HL-60 (cell line): ENCODE measurements around the gene LILRB4.

Experiments used
- POLR2AphosphoS5 ChIP-seq: IDR thresholded peaks from 2 replicates; pipeline ENCODE4 v1.6.1; 2012; ENCODE audit warnings: low read depth
- SPI1 ChIP-seq: IDR thresholded peaks from 2 replicates; pipeline ENCODE4 v1.6.1; 2012; ENCODE audit warnings: low read depth, mild to moderate bottlenecking, borderline replicate concordance
- TF ChIP-seq, protein P1 (sequence below): IDR thresholded peaks from one replicate; pipeline ENCODE4 v1.5.1; 2011; ENCODE audit warnings: low read length, control low read depth, inconsistent platforms; ENCODE audit not compliant: insufficient read depth

DNA sequence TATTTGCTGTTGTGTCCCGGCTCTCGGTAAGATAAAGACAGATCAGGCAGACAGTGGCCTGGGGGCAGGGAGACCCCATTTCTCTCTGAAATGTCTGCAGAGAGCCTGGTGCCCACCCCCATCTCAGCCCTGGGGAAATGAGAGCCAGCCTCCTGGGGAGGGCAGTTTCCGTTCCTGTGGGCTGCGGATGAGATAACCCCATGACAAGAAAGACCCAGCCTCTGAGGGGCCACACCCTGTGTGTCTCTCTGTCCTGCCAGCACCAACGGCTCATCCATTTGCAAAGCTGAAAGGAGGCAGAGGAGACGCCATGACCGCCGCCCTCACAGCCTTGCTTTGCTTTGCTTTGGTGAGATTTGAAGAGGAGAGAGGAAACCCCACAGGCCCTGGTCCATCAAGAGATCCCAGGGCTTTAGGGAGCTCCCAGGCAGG lies 33.3 kb downstream of the LILRB4 start:
- TF ChIP-seq, protein P1, sequence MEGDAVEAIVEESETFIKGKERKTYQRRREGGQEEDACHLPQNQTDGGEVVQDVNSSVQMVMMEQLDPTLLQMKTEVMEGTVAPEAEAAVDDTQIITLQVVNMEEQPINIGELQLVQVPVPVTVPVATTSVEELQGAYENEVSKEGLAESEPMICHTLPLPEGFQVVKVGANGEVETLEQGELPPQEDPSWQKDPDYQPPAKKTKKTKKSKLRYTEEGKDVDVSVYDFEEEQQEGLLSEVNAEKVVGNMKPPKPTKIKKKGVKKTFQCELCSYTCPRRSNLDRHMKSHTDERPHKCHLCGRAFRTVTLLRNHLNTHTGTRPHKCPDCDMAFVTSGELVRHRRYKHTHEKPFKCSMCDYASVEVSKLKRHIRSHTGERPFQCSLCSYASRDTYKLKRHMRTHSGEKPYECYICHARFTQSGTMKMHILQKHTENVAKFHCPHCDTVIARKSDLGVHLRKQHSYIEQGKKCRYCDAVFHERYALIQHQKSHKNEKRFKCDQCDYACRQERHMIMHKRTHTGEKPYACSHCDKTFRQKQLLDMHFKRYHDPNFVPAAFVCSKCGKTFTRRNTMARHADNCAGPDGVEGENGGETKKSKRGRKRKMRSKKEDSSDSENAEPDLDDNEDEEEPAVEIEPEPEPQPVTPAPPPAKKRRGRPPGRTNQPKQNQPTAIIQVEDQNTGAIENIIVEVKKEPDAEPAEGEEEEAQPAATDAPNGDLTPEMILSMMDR = no peak
- TF ChIP-seq POLR2AphosphoS5 (no peak), SPI1 (no peak)
